A204.1 (cell line): ENCODE measurements around the gene TBX22.
"Not testable (repeated sequence)": the region's sequence is repeated elsewhere in the genome, so short reads cannot be mapped to it uniquely, and the experiment has no call there.

ENCODE experiments used
- FAIRE-seq: peaks from 2 replicates; lab custom pipeline; 2012; peaks lifted over from hg19 to GRCh38; lab: Jason Lieb, UNC

The TBX22 gene, protein sequence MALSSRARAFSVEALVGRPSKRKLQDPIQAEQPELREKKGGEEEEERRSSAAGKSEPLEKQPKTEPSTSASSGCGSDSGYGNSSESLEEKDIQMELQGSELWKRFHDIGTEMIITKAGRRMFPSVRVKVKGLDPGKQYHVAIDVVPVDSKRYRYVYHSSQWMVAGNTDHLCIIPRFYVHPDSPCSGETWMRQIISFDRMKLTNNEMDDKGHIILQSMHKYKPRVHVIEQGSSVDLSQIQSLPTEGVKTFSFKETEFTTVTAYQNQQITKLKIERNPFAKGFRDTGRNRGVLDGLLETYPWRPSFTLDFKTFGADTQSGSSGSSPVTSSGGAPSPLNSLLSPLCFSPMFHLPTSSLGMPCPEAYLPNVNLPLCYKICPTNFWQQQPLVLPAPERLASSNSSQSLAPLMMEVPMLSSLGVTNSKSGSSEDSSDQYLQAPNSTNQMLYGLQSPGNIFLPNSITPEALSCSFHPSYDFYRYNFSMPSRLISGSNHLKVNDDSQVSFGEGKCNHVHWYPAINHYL

DNA sequence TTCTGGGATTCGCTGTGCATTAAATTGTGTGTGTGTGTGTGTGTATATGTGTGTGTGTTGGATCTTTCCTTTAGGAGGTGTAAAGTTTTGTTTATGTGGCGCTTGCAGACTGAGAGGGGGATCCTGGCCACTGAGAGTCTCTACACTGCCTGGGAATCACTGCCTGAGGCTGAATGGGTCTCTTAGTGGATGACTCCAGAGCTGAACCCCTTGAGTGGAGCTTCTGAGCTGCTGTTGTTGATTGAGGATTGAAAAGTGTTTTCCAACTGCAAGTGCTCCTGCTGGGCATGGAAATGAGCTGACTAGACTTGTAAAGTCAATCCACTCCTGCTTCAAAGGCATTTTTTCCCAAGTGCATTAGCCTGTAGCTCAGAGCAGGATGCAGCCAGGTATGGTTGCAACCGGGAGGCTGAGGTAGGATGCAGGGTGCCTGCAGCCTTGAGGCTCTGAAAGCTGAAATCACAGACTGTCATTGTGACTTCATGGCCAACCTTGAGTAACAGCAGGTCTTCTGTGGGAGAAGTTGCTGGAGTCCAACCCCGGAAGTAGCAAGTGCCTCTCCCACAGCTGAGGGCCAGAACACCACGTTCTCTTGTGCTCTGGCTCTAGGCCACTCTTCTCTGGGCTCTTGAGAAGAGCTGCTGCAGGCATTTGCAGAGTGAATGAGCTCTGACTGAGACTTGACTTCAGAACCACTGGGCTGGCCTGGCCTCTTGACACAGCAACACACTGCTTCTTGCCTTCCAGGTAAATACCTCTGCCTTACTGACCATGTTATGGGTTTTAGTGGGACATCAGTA lies at the start of gene TBX22:
Gene TBX22, plus strand, starts transcription at position 613 of the 800 bp plus-strand sequence. CDS start 7,517 bp downstream, outside the sequence.
- FAIRE-seq: no peak

DNA sequence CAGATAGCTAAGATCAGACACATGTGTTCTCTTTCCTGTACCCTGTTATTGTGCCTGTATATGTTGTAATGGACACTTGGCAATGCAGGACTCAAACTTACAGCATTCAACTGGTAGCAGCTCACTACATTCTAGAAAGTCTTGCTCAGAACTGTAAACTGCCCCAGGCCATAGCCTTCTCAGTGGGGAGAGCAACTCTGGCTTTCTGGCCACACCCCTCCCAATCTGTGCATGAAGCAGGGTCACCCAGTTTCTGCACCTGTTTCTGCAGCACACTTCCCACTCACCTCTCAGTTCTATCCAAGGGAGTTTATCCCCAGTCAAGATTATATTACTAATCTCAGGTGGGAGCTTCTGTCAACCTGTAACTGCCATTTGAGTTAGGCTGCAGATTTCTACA lies 38.9 kb upstream of the TBX22 start:
- no peak for FAIRE-seq

DNA sequence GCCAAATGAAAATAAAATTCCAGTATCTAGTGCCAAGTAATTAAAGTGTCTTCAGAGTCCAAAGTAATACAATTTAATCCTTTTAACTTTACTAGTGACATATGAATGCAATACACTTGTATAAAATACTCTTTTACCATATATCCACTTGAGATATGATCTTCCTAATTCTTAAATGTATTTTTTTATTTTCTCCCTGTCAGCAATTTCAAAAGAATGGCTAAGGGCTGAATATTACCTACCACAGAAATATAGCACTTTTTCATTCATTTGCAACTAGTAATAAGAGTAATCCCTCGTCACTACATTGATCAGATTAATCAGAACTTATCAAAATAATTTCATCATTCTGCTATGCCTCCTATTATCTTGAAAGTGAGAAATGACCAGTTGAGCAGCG lies 10.1 kb upstream of the TBX22 start:
- no peak for FAIRE-seq

DNA sequence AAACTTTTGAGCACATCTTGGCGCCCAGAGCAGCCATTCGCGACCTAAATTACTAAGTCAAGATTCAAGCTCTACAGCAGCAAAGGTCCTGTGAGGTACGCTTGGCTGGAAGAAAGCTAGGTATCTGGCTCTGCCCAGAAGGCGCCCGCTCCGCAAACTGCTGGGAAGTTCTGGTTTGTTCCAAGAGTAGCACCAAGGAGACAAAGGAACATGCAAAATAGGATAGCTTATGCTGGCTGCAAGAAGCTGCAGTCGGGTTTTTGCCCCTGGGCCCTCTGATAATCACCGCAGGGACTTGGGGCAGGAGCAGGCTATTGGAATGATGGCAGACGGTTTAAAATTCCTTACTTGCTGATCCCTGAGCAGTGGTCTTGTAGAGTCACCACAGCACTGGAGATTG lies 3.0 kb upstream of the TBX22 start:
- no peak for FAIRE-seq

DNA sequence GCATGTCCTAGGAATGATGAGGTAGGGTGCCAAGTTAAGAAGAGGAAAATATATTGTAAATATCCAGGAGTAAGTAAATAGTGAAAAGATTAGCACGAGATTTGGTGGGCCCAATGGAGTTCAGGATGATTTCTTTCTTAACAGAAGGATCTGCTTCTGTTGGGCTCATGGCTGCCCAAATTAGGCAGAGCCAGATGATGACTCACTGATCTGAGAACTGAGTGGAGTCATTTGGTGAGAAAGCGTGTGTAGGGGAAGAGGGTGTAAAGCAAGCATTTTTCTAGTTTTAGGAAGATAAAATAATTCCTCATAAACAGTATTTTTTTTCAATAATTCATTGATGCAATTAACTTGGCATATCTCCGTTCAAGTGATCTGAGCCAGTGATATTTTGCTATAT lies 1.6 kb downstream of the TBX22 start:
- no peak for FAIRE-seq

DNA sequence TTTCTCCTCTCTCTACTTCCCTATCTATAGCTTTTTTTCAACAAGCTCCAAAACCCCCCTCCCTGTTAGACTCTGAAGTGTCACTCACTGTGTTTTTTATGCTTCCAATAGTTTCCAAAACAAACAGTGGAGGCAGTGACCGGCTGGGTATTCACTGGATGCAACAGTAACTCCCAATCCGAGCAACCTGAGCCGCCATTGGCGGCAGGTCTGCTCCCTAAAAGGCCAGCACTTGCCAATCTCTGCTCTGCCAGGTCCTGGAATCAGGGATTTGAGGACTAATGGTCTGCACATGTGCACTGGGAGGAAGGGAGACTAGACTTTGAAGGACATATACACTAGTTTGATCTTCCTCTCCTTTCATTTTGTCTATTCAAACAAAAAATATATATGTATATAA lies 7.1 kb downstream of the TBX22 start:
- FAIRE-seq: no peak

DNA sequence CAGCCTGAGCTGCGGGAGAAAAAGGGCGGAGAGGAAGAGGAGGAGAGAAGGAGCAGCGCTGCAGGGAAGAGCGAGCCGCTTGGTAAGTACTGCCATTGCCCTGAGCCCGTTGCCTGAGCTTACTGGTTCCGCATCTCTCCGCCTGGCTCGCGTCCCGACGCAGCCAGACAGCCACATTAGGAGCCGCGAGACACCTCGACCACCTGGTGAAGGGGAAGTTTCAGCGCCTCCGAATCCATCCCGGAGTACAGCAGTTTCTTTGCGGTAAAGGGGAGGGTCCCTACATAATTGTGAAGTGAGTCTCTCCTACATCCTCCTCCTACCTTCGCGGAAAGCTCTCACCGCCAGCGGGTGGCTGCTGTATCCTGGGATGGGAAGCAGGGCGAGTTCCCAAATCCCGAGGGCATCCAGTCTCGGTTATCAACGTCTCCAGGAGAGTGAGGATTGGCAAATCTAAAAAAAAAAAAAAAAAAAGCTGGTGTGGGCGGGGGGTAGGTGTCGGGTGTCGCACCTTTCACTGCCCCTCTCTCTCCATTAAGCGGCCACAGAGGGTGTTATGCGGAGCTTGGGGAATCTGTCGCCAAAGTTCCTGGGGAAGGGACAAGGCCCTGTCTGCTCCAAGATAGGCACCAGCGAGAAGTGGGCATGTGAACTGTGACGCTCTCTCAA lies 7.9 kb downstream of the TBX22 start:
- no peak for FAIRE-seq

DNA sequence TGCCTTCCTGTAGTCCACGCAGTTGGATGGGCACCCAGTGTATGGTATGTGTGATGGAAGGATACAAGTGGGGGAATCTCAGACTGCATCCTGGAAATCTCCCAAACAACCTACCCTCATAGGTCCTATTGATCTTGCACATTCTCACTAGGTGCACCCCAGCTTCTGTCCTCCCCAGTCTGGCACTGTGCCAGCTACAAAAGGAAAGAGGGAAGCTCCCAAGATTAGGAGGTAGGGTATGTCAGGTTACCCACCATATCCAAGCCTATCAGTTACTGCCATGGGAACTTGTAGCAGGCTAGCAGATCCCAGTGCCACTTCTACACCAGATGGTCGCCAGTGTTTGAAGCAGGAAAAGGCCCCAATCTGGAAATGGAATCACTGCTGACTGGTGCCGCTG lies 11.6 kb downstream of the TBX22 start:
- FAIRE-seq: no peak

DNA sequence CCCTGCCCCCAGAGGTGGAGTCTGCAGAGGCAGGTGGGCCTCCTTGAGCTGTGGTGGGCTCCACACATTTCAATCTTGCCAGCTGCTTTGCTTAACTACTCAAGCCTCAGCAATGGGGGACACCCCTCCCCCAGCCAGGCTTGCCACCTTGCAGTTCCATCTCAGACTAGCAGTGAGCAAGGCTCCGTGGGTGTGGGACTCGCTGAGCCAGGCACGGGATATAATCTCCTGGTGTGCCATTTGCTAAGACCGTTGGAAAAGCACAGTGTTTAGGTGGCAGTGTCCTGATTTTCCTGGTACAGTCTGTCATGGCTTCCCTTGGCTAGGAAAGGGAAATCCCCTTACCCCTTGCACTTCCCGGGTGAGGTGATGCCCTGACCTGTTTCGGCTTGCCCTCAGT lies 51.6 kb downstream of the TBX22 start:
- not testable (repeated sequence) for FAIRE-seq

DNA sequence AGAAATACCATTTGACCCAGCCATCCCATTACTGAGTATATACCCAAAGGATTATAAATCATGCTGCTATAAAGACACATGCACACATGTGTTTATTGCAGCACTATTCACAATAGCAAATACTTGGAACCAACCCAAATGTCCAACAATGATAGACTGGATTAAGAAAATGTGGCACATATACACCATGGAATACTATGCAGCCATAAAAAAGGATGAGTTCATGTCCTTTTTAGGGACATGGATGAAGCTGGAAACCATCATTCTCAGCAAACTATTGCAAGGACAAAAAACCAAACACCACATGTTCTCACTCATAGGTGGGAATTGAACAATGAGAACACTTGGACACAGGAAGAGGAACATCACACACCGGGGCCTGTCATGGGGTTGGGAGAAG lies 61.1 kb downstream of the TBX22 start:
- not testable (repeated sequence) for FAIRE-seq
